ENCODE data around the gene FRMD7.
A peak's percentile ranks its signal among the peaks of the same experiment; 100 is the strongest.

The FRMD7 gene

GRCh38 chrX:132127743-132128142 lies at the start of gene FRMD7:
Gene FRMD7 (minus strand): TSS chrX:132128020. CDS start chrX:132127844, 176 bp downstream.
- Mint-ChIP-seq H3K9me3 (peaks cover 7% of the 10 kb centered on the region), H3K4me1 (peaks cover 17% of the 10 kb centered on the region), H3K27ac (peak within 1 kb of the TSS; percentile 72 to 77 (median 73)), H3K36me3 (ENCODE audit: low read depth) (peaks cover 4% of the 10 kb centered on the region), H3K27me3 (ENCODE audit: low read depth) (no peaks in the 10 kb centered on the region), H3K4me3 (peak within 1 kb of the TSS in 1 of 3 experiments; percentile 26)
- TF ChIP-seq CTCF (IDR thresholded peaks at IDR 0.05; ENCODE audit: unreplicated experiment in 3 of 3) = no peak

DNA sequence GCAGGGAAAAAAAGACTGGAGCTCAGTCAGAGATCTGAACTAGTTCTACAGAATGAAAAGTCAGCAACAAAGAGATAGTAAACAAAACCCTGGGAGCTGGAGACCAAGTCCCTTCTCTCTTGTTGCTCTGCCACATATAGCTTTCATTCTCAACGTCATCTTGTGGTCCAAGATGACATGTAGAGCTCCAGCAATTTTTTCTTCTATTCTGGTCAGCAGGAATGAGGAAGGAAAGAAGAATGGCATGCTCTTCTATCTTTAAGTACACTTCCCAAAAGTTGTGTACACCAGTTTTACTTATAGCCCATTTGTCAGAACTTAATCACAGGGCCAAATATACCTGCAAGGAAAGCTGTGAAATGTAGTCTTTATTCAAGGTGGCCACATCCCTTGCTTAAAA lies 45.8 kb upstream of the FRMD7 start:
- no peak for TF ChIP-seq CTCF (IDR thresholded peaks at IDR 0.05; ENCODE audit: unreplicated experiment in 3 of 3)
- Mint-ChIP-seq H3K36me3 (ENCODE audit: low read depth) (no peaks in the 10 kb centered on the region), H3K4me3 (no peak overlapping the region), H3K27ac (peak overlapping the region in 1 of 3 experiments; percentile 91), H3K4me1 (peaks cover 39% of the 10 kb centered on the region), H3K9me3 (no peaks in the 10 kb centered on the region), H3K27me3 (ENCODE audit: low read depth) (no peaks in the 10 kb centered on the region)

- peaks cover 2% of the 10 kb centered on the region for H3K9me3 Mint-ChIP-seq
- no peaks in the 10 kb centered on the region for H3K27me3 Mint-ChIP-seq (ENCODE audit: low read depth)
- no peaks in the 10 kb centered on the region for H3K36me3 Mint-ChIP-seq (ENCODE audit: low read depth)
- peaks cover 45% of the 10 kb centered on the region for H3K4me1 Mint-ChIP-seq
- H3K27ac Mint-ChIP-seq = peak overlapping the region; percentile 76 to 91 (median 85)
- H3K4me3 Mint-ChIP-seq = peak overlapping the region in 1 of 3 experiments; percentile 53
- no peak for TF ChIP-seq CTCF (IDR thresholded peaks at IDR 0.05; ENCODE audit: unreplicated experiment in 3 of 3)
These were observed 44.1 kb upstream of the FRMD7 start for GRCh38 chrX:132171881-132172280.

DNA sequence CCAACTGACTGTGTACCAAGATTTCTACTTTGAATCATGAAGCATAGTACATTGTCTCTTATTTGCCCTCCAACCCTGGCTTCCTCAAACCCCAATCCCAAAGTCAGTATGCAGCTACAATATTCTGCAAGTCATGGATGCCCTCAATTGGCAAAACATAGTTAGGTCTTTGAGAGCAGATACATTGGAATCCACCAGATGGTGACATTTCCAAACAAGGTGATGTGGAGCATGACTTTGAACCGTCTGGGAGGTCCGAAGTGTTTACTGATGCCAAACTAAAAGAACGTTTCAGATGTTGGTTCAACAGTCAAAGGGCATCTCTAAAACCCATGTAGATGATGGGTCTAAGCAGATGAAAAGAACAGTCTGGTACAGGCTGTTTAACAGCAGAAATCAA lies 43.7 kb upstream of the FRMD7 start:
- H3K27ac Mint-ChIP-seq = peak overlapping the region; percentile 76 to 91 (median 85)
- H3K36me3 Mint-ChIP-seq (ENCODE audit: low read depth) = no peaks in the 10 kb centered on the region

DNA sequence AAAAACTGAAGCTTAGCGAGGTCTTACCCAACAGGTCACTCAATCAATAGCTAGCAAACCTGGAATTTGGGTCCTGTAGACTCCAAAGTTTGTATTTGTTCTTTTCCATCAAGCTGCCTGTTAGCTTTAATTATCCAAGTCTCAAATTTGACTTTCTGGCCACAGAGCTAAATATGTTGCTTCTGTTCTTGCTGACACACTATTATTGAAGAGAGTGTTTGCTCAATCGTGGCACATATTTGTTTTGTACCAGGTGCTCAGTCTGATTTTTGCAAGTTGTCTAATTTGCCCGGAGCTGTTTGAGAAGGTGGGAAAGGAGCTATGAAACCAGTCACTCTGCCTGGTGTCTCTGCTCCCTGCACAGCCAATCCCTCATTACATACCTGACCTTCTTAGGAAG lies 41.7 kb upstream of the FRMD7 start:
- Mint-ChIP-seq H3K27me3 (ENCODE audit: low read depth) (no peaks in the 10 kb centered on the region), H3K36me3 (ENCODE audit: low read depth) (peaks cover under 1% of the 10 kb centered on the region), H3K9me3 (peaks cover 13% of the 10 kb centered on the region), H3K27ac (peak overlapping the region in 1 of 3 experiments; percentile 36), H3K4me1 (peaks cover 40% of the 10 kb centered on the region), H3K4me3 (no peak overlapping the region)
- no peak for TF ChIP-seq CTCF (IDR thresholded peaks at IDR 0.05; ENCODE audit: unreplicated experiment in 3 of 3)

More for the DNA sequence above, 43.7 kb upstream of the FRMD7 start:
- no peaks in the 10 kb centered on the region for H3K27me3 Mint-ChIP-seq (ENCODE audit: low read depth)
- peaks cover 45% of the 10 kb centered on the region for H3K4me1 Mint-ChIP-seq
- H3K4me3 Mint-ChIP-seq = no peak overlapping the region
- TF ChIP-seq CTCF (IDR thresholded peaks at IDR 0.05; ENCODE audit: unreplicated experiment in 3 of 3) = no peak
- H3K9me3 Mint-ChIP-seq = peaks cover 4% of the 10 kb centered on the region

GRCh38 chrX:132165651-132166050 lies 37.8 kb upstream of the FRMD7 start:
- no peaks in the 10 kb centered on the region for H3K27me3 Mint-ChIP-seq (ENCODE audit: low read depth)
- H3K9me3 Mint-ChIP-seq = peaks cover 38% of the 10 kb centered on the region
- H3K4me3 Mint-ChIP-seq = no peak overlapping the region
- H3K36me3 Mint-ChIP-seq (ENCODE audit: low read depth) = peaks cover 18% of the 10 kb centered on the region
- H3K27ac Mint-ChIP-seq = no peak overlapping the region
- TF ChIP-seq CTCF (IDR thresholded peaks at IDR 0.05; ENCODE audit: unreplicated experiment in 3 of 3) = no peak
- H3K4me1 Mint-ChIP-seq = peaks cover 22% of the 10 kb centered on the region
